ENCODE data around the gene CD63.
"Not testable (repeated sequence)": the region's sequence is repeated elsewhere in the genome, so short reads cannot be mapped to it uniquely, and the experiment has no call there.

CD63 gene, protein sequence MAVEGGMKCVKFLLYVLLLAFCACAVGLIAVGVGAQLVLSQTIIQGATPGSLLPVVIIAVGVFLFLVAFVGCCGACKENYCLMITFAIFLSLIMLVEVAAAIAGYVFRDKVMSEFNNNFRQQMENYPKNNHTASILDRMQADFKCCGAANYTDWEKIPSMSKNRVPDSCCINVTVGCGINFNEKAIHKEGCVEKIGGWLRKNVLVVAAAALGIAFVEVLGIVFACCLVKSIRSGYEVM

DNA sequence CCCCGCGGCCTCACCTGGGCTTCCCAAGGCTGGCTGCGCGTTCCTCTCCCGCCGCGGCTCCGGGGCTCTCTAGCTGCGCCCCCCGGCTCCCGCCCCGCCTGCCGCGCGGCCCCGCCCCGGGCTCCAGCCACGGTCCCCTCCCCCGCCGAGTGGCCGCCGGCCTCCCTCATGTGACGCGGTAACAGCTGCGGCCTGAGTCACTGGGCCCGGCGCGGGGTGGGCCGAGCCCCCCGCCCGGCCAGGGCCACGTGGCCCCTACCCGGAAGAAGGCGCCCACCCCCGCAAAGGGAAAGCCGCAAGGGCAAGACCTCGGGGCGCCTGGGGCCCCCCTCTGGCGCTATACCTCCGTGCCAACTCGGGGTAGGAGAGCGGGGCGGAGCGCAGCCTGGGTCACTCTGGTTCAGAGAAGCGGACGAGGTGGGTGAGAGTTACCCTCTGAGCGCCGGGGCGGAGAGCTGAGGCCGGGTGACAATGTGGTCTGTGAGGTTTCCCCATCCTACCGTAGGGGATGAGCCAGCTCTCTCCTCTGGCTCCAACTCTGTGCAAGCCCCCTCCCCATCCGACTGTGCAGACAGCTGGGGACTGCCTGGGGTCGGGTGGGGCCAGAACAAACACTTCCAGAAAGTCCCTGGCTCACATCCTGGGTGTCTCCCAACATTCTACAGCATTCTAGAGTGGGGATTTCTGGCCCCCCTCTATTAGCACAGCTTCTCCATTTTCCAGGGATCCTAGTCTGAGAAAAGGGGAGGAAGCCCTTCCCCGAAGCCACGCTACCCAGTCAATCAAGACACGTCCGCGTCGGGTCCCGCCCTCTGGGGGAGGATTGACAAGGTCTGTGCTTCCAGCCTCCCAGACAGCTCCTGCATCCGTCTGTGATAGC is at the start of gene CD63:
CD63 (minus strand) TSS at position 71 of the 880 bp plus-strand sequence. CDS start 668 bp downstream, outside the sequence.
- peak; percentile 95 to 99 for DNase-seq (ENCODE audit: low read depth in 1 of 2, low spot score in 1 of 2)
- no peak for TF ChIP-seq JUND (IDR thresholded peaks at IDR 0.05; ENCODE audit: low read depth)
- in situ Hi-C loops (cut with HindIII; ENCODE audit: low pct_unique_long_range_greater_than_20kb, low sequenced_read_pairs), result no loop called here

- no peak for TF ChIP-seq JUND (IDR thresholded peaks at IDR 0.05; ENCODE audit: low read depth)
- in situ Hi-C loops (cut with HindIII; ENCODE audit: low pct_unique_long_range_greater_than_20kb, low sequenced_read_pairs), result no loop called here
- DNase-seq (ENCODE audit: low read depth in 1 of 2, low spot score in 1 of 2), result no peak
These were observed 49.0 kb upstream of the CD63 start for GRCh38 chr12:55777856-55778255.

- DNase-seq (ENCODE audit: low read depth in 1 of 2, low spot score in 1 of 2), result no peak
- TF ChIP-seq JUND (IDR thresholded peaks at IDR 0.05; ENCODE audit: low read depth), result no peak
- in situ Hi-C loops (cut with HindIII; ENCODE audit: low pct_unique_long_range_greater_than_20kb, low sequenced_read_pairs), result no loop called here
These were observed 42.9 kb upstream of the CD63 start for GRCh38 chr12:55771736-55772135.

- in situ Hi-C loops (cut with HindIII; ENCODE audit: low pct_unique_long_range_greater_than_20kb, low sequenced_read_pairs), result no loop called here
- TF ChIP-seq JUND (IDR thresholded peaks at IDR 0.05; ENCODE audit: low read depth), result no peak
- no peak for DNase-seq (ENCODE audit: low read depth in 1 of 2, low spot score in 1 of 2)
These were observed 38.3 kb upstream of the CD63 start for GRCh38 chr12:55767156-55767555.

DNA sequence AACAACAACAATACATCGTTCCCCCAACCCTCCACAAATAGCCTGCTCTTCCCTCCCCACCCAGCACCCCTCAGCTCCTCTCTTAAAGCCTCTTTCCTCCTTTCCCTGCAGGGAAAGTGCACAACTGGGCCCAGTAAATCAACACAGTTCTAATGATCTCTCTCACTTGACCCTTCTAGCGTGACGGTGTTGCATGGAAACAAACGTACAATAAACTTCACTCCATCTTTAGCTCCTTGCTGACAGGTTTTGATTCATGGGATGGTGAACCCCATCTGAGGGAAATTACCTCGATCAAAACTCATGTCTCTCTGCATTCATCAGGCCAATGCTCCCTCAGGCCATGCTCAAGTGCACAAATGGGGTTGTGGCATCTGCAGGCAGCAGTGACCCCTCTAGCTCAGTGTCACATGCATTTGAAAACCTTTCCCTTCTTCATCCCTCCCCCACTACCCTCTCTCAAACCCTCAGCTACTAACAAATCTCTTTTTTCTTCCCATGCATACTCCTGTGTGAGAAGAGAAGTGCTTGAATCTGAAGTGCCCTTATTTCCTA is 37.0 kb upstream of the CD63 start:
- in situ Hi-C loops (cut with HindIII; ENCODE audit: low pct_unique_long_range_greater_than_20kb, low sequenced_read_pairs), result no loop called here
- DNase-seq (ENCODE audit: low read depth in 1 of 2, low spot score in 1 of 2), result no peak
- no peak for TF ChIP-seq JUND (IDR thresholded peaks at IDR 0.05; ENCODE audit: low read depth)

GRCh38 chr12:55762646-55763045 is 33.8 kb upstream of the CD63 start:
- DNase-seq (ENCODE audit: low read depth in 1 of 2, low spot score in 1 of 2), result no peak
- in situ Hi-C loops (cut with HindIII; ENCODE audit: low pct_unique_long_range_greater_than_20kb, low sequenced_read_pairs), result no loop called here
- no peak for TF ChIP-seq JUND (IDR thresholded peaks at IDR 0.05; ENCODE audit: low read depth)

GRCh38 chr12:55760663-55761062 is 31.9 kb upstream of the CD63 start:
- in situ Hi-C loops (cut with HindIII; ENCODE audit: low pct_unique_long_range_greater_than_20kb, low sequenced_read_pairs), result no loop called here
- no peak for DNase-seq (ENCODE audit: low read depth in 1 of 2, low spot score in 1 of 2)
- TF ChIP-seq JUND (IDR thresholded peaks at IDR 0.05; ENCODE audit: low read depth), result no peak

- in situ Hi-C loops (cut with HindIII; ENCODE audit: low pct_unique_long_range_greater_than_20kb, low sequenced_read_pairs); DNase-seq (ENCODE audit: low read depth in 1 of 2, low spot score in 1 of 2): not testable (repeated sequence)
These were observed 29.8 kb upstream of the CD63 start for GRCh38 chr12:55758575-55758974.

DNA sequence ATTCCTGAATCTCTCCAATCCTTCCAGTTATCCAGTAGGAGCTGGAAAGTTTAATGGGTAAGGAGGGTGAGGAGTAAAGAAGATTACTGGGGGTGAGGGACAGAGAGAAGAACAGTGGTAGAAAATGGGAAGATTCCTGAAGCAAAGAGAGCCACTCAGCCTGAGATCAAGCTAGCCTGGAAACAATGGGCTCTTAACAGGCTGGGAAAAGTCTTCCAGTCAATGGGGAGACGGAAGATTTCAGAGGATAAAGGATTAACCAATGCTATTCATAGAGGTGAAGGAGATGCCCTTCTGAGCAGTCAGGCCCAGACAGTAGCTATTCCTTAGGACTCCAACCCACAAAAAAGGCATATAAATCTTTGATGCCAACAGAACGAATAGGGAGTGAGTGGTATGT is 28.9 kb upstream of the CD63 start:
- no peak for DNase-seq (ENCODE audit: low read depth in 1 of 2, low spot score in 1 of 2)

DNA sequence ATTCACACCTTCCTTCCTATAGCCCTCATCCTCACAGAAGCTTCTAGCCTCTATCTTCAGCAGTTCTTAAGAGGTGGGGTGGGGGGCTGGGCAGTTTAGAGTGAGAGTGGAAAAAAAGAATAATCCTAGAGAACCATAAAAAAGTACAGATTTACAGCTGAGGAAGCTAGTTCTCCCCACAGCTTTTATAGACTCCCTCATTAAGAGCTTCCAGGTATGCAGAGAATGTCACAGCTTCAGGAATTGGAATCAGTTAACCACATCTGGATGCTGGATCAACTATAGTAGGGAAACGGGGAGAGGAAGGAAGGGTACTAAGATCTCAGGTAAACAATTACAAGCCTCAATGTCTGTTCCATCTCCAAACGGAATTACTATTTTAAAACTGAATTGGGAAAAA is 26.4 kb upstream of the CD63 start:
- DNase-seq (ENCODE audit: low read depth in 1 of 2, low spot score in 1 of 2), result no peak
- in situ Hi-C loops (cut with HindIII; ENCODE audit: low pct_unique_long_range_greater_than_20kb, low sequenced_read_pairs), result no loop called here
- TF ChIP-seq JUND (IDR thresholded peaks at IDR 0.05; ENCODE audit: low read depth), result no peak

More for the DNA sequence above, 28.9 kb upstream of the CD63 start:
- TF ChIP-seq JUND (IDR thresholded peaks at IDR 0.05; ENCODE audit: low read depth), result no peak
- in situ Hi-C loops (cut with HindIII; ENCODE audit: low pct_unique_long_range_greater_than_20kb, low sequenced_read_pairs), result no loop called here

DNA sequence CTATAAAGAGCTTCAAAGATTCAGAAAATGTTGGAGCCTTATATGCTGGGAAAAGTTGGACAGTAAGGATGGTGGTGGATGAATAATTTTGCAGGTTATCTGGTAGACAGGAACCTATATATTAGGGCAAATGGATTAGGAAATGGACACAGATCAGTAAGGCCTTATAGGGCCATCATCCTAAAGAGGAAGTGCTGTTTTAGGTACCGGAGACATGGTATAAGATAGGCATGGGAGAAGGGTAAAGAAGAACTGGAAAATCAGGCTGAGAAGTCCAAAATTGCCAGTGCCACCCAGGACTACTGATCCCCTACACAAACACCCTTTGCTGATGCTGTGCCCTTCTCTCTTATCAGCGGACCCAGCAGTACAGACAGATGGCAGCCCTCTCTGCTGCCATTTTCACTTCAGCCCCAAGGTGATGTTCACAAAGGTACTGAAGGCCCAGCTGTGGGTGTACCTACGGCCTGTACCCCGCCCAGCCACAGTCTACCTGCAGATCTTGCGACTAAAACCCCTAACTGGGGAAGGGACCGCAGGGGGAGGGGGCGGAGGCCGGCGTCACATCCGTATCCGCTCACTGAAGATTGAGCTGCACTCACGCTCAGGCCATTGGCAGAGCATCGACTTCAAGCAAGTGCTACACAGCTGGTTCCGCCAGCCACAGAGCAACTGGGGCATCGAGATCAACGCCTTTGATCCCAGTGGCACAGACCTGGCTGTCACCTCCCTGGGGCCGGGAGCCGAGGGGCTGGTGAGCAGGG is 19.6 kb upstream of the CD63 start:
- in situ Hi-C loops (cut with HindIII; ENCODE audit: low pct_unique_long_range_greater_than_20kb, low sequenced_read_pairs), result no loop called here
- no peak for TF ChIP-seq JUND (IDR thresholded peaks at IDR 0.05; ENCODE audit: low read depth)
- DNase-seq (ENCODE audit: low read depth in 1 of 2, low spot score in 1 of 2), result no peak

DNA sequence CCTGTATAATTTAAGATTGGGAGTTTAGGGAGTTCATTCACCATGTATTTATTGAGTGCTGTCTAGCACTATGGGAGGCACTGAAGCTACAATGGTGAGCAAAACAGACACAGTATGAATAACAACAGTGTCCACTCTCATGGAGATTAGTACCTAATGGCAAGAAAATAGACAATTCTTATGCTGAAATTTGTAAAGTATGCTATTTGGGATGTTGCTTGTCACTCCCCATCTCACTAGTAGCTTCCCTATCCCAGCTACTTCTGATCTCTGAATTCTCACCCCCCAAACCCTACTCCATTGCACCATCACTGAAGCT is 18.1 kb upstream of the CD63 start:
- TF ChIP-seq JUND (IDR thresholded peaks at IDR 0.05; ENCODE audit: low read depth), result no peak
- in situ Hi-C loops (cut with HindIII; ENCODE audit: low pct_unique_long_range_greater_than_20kb, low sequenced_read_pairs), result no loop called here
- DNase-seq (ENCODE audit: low read depth in 1 of 2, low spot score in 1 of 2), result no peak

Data from T47D (cell line).